Loucy (cell line): ENCODE data around the gene PPWD1.

Experiments used
- H2AFZ ChIP-seq: fragments of 200-600 bp; sonication (generic); 2 replicates; pipeline ENCODE4 v1.6.0; 2016; ENCODE audit warnings: antibody characterized with exemption, mild to moderate bottlenecking, low read length, moderate library complexity
- H3F3A ChIP-seq: fragments of 200-600 bp; 2 replicates; pipeline ENCODE4 v1.6.0; 2016; ENCODE audit warnings: antibody characterized with exemption, low read depth, mild to moderate bottlenecking
- H3K27me3 ChIP-seq: fragments of 200-600 bp; sonication (generic); 2 replicates; pipeline ENCODE4 v1.6.1; 2014; ENCODE audit warnings: low read length, mild to moderate bottlenecking; ENCODE audit not compliant: insufficient read depth, poor library complexity, severe bottlenecking
- H3K36me3 ChIP-seq: fragments of 200-600 bp; sonication (generic); 2 replicates; pipeline ENCODE4 v1.6.1; 2016; ENCODE audit warnings: low read length; ENCODE audit not compliant: insufficient read depth
- H3K4me1 ChIP-seq: fragments of 200-600 bp; sonication (generic); 2 replicates; pipeline ENCODE4 v1.5.1; 2014; ENCODE audit warnings: low read length, mild to moderate bottlenecking; ENCODE audit not compliant: insufficient read depth, poor library complexity, severe bottlenecking
- H3K4me2 ChIP-seq: fragments of 200-600 bp; sonication (generic); 2 replicates; pipeline ENCODE4 v1.6.0; 2014; ENCODE audit warnings: antibody characterized with exemption, low read length, low read depth, mild to moderate bottlenecking; ENCODE audit not compliant: poor library complexity, severe bottlenecking
- H3K4me3 ChIP-seq: fragments of 200-600 bp; sonication (generic); 2 replicates; pipeline ENCODE4 v1.5.1; 2014; ENCODE audit warnings: low read length, mild to moderate bottlenecking, mixed read lengths; ENCODE audit not compliant: poor library complexity, severe bottlenecking
- H3K79me2 ChIP-seq: fragments of 200-600 bp; sonication (generic); 2 replicates; pipeline ENCODE4 v1.6.1; 2014; ENCODE audit warnings: low read length; ENCODE audit not compliant: insufficient read depth
- H3K9ac ChIP-seq: fragments of 200-600 bp; sonication (generic); 2 replicates; pipeline ENCODE4 v1.6.0; 2014; ENCODE audit warnings: mild to moderate bottlenecking, low read depth, low read length, moderate library complexity; ENCODE audit not compliant: poor library complexity, severe bottlenecking
- H3K9me2 ChIP-seq: fragments of 200-600 bp; sonication (generic); replicated peaks from 2 replicates; pipeline ENCODE4 v1.6.1; 2016; ENCODE audit warnings: low read depth, low read length, mixed read lengths
- H3K9me3 ChIP-seq: fragments of 200-600 bp; sonication (generic); 2 replicates; pipeline ENCODE4 v1.6.1; 2014; ENCODE audit warnings: mild to moderate bottlenecking, antibody characterized with exemption, low read length, low read depth; ENCODE audit not compliant: insufficient read depth
- H4K20me1 ChIP-seq: fragments of 200-600 bp; sonication (generic); 2 replicates; pipeline ENCODE4 v1.6.0; 2014; ENCODE audit warnings: antibody characterized with exemption, low read length, mild to moderate bottlenecking; ENCODE audit not compliant: insufficient read depth, poor library complexity, severe bottlenecking
- EZH2phosphoT487 ChIP-seq: fragments of 200-600 bp; IDR thresholded peaks from 2 replicates; pipeline ENCODE4 v1.6.1; 2018; ENCODE audit warnings: antibody characterized with exemption, mild to moderate bottlenecking, moderate library complexity, borderline replicate concordance
- TF ChIP-seq, protein P1 (sequence below): fragments of 200-600 bp; sonication (generic); conservative IDR thresholded peaks from 2 replicates; pipeline ENCODE4 v1.5.1; 2014; ENCODE audit warnings: mild to moderate bottlenecking, antibody characterized with exemption, low read length

The PPWD1 gene

DNA sequence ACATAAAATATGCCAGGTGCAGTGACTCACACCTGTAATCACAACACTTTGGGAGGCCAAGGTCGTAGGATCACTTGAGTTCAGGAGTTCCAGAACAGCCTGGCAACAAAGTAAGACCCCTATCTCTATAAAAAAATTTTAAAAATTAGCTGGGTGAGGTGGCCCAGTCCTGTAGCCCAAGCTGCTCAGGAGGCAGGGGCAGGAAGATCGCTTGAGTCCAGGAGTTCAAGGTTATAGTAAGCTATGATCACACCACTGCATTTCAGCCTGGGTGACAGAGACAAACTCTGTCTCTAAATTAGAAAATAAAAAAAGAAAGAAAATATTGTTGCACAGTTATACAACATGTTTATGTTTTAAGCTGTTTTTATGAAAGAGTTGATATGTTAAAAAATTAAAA, 6.9 kb upstream of the PPWD1 start:
- H4K20me1 ChIP-seq, result peaks cover 21% of the 10 kb centered on the region
- no peaks in the 10 kb centered on the region for H3K9me3 ChIP-seq
- peaks cover 30% of the 10 kb centered on the region; the same call in 1 of the 2 replicates for H3K36me3 ChIP-seq
- no peaks in the 10 kb centered on the region for H3K9me2 ChIP-seq
- H2AFZ ChIP-seq, result no peak overlapping the region
- H3K4me1 ChIP-seq, result peaks cover 26% of the 10 kb centered on the region
- no peak for TF ChIP-seq EZH2phosphoT487
- TF ChIP-seq, protein P1, sequence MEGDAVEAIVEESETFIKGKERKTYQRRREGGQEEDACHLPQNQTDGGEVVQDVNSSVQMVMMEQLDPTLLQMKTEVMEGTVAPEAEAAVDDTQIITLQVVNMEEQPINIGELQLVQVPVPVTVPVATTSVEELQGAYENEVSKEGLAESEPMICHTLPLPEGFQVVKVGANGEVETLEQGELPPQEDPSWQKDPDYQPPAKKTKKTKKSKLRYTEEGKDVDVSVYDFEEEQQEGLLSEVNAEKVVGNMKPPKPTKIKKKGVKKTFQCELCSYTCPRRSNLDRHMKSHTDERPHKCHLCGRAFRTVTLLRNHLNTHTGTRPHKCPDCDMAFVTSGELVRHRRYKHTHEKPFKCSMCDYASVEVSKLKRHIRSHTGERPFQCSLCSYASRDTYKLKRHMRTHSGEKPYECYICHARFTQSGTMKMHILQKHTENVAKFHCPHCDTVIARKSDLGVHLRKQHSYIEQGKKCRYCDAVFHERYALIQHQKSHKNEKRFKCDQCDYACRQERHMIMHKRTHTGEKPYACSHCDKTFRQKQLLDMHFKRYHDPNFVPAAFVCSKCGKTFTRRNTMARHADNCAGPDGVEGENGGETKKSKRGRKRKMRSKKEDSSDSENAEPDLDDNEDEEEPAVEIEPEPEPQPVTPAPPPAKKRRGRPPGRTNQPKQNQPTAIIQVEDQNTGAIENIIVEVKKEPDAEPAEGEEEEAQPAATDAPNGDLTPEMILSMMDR, result no peak
- H3K27me3 ChIP-seq, result no peaks in the 10 kb centered on the region
- H3K9ac ChIP-seq, result no peak overlapping the region
- no peaks in the 10 kb centered on the region for H3F3A ChIP-seq
- H3K4me3 ChIP-seq, result no peak overlapping the region
- no peak overlapping the region for H3K4me2 ChIP-seq
- H3K79me2 ChIP-seq, result peaks cover 73% of the 10 kb centered on the region

DNA sequence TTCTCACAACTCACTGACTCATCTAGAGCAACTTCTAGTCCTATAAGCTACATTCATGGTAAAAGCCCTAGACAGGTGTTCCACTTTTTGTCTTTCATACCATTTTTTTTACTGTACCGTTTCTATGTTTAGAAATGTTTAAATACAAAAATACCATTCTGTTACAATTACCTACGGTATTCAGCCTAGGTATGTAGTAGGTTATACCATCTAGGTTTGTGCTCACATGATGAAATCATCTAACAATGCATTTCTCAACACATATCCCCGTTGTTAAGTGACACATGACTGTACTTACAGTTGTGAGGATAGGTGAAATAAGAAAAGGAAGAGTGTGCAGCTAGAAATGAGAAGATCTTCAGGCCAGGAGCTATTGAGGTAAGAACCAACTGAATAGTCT, 6.4 kb upstream of the PPWD1 start:
- Histone ChIP-seq H3K9me2 (no peaks in the 10 kb centered on the region), H3K4me1 (peaks cover 31% of the 10 kb centered on the region), H3K27me3 (no peaks in the 10 kb centered on the region), H3K79me2 (peaks cover 78% of the 10 kb centered on the region), H3F3A (no peaks in the 10 kb centered on the region), H3K9ac (no peak overlapping the region), H3K9me3 (no peaks in the 10 kb centered on the region), H4K20me1 (peaks cover 26% of the 10 kb centered on the region), H3K4me2 (peak overlapping the region; percentile 38), H2AFZ (no peak overlapping the region), H3K4me3 (peak overlapping the region; percentile 3), H3K36me3 (peaks cover 30% of the 10 kb centered on the region; the same call in 1 of the 2 replicates)
- TF ChIP-seq, protein P1, result no peak
- no peak for TF ChIP-seq EZH2phosphoT487

DNA sequence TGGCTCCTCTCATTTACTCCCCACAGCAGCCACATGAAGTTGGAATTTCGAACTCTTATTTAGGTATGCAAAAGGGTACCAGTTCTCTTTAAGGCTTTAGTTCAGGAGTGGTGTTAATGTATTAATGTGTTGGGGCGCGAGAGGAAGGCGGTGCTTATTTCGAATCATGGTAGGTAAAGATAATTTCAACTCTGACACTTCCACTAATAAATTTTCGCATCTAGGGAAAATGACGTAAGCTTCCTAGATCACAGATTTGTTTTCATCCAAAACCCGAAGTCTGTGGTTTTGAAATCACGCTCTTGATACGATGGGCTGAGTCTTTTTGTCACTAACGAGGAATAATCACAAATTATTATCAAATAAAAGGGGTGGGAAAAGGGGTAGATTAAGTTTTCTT, 681 bp downstream of the PPWD1 start:
- H3K9me2 ChIP-seq, result no peaks in the 10 kb centered on the region
- H3K79me2 ChIP-seq, result peaks cover 67% of the 10 kb centered on the region
- TF ChIP-seq EZH2phosphoT487, result no peak
- TF ChIP-seq, protein P1, result no peak
- peak overlapping the region; percentile 79 for H3K4me2 ChIP-seq
- H3K27me3 ChIP-seq, result no peaks in the 10 kb centered on the region
- no peaks in the 10 kb centered on the region for H3K9me3 ChIP-seq
- peaks cover 28% of the 10 kb centered on the region for H3K4me1 ChIP-seq
- peak overlapping the region; percentile 91 for H3K4me3 ChIP-seq
- H3K9ac ChIP-seq, result peak overlapping the region; percentile 85
- peaks cover 25% of the 10 kb centered on the region for H4K20me1 ChIP-seq
- H2AFZ ChIP-seq, result peak overlapping the region; percentile 95
- no peaks in the 10 kb centered on the region for H3F3A ChIP-seq
- peaks cover 2% of the 10 kb centered on the region; the same call in 1 of the 2 replicates for H3K36me3 ChIP-seq
